Ectodermal cell (in vitro differentiated cells): ENCODE results near the gene PIF1. TPM values are rescaled to one million over a fixed set of nuclear protein-coding genes. Genes with fewer than 3 reads are reported as not detected.
A peak's percentile ranks its signal among the peaks of the same experiment; 100 is the strongest.

Source experiments
- H3K27ac ChIP-seq: 2 replicates; pipeline ENCODE4 v1.7.0; 2013; ENCODE audit warnings: mild to moderate bottlenecking, low read depth, low read length; ENCODE audit not compliant: insufficient read depth, poor library complexity, severe bottlenecking
- H3K27me3 ChIP-seq: 2 replicates; pipeline ENCODE4 v1.7.0; 2013; ENCODE audit warnings: mild to moderate bottlenecking, low read length; ENCODE audit not compliant: insufficient read depth, control insufficient read depth, poor library complexity, severe bottlenecking
- H3K36me3 ChIP-seq: one replicate; pipeline ENCODE4 v1.7.0; 2013; ENCODE audit warnings: low read length; ENCODE audit not compliant: control insufficient read depth, insufficient read depth
- H3K4me1 ChIP-seq: one replicate; pipeline ENCODE4 v1.7.0; 2013; ENCODE audit warnings: low read length; ENCODE audit not compliant: control insufficient read depth, insufficient read depth
- H3K4me3 ChIP-seq: 2 replicates; pipeline ENCODE4 v1.7.0; 2013; ENCODE audit warnings: low read depth, low read length, control low read depth; ENCODE audit not compliant: insufficient read depth
- H3K9me3 ChIP-seq: 2 replicates; pipeline ENCODE4 v1.7.0; 2013; ENCODE audit warnings: mild to moderate bottlenecking, low read length, moderate library complexity; ENCODE audit not compliant: control insufficient read depth
- WGBS, 2 experiments: methylation state at CpG; one replicate each; pipeline ENCODE4 v1.1.7; 2013; ENCODE audit warnings: missing lambda C conversion rate in 2 of 2; 5-methylcytosine and 5-hydroxymethylcytosine counted together
- polyA plus RNA-seq, 4 experiments: library from polyadenylated mRNA; stranded (reverse); fragments of 50-300 nt; gene quantifications; one replicate each; pipeline ENCODE4 v1.2.3, GENCODE V29; 2013

The PIF1 gene
- polyA plus RNA-seq (2013, experiment 1 of 4): 43.3 TPM
- 27.5 TPM for polyA plus RNA-seq (2013, experiment 2 of 4)
- polyA plus RNA-seq (2013, experiment 3 of 4): 34.1 TPM
- polyA plus RNA-seq (2013, experiment 4 of 4): 31.5 TPM

- 3 to 4% methylated on average over 35 of the region's 35 CpGs for WGBS, 2 experiments
- Histone ChIP-seq H3K9me3 (no peaks in the 10 kb centered on the region), H3K36me3 (peaks cover 11% of the 10 kb centered on the region), H3K27ac (peak within 1 kb of the TSS; percentile 77), H3K4me1 (no peaks in the 10 kb centered on the region), H3K4me3 (peak within 1 kb of the TSS; percentile 83), H3K27me3 (peaks cover 14% of the 10 kb centered on the region)
Measured at GRCh38 chr15:64825431-64826294, at the start of gene PIF1. PIF1 (minus strand) TSS chr15:64825647; CDS start chr15:64824335, 1,312 bp downstream.

- no peaks in the 10 kb centered on the region for H3K36me3 ChIP-seq
- H3K27ac ChIP-seq: no peak overlapping the region
- no peaks in the 10 kb centered on the region for H3K9me3 ChIP-seq
- H3K4me3 ChIP-seq: no peak overlapping the region
- no peaks in the 10 kb centered on the region for H3K27me3 ChIP-seq
- H3K4me1 ChIP-seq: peaks cover 22% of the 10 kb centered on the region
- 90% methylated on average over 9 of the region's 9 CpGs for WGBS, 2 experiments
Measured at GRCh38 chr15:64870353-64870752, 44.9 kb upstream of the PIF1 start.

- Histone ChIP-seq H3K4me3 (no peak overlapping the region), H3K27me3 (no peaks in the 10 kb centered on the region), H3K36me3 (no peaks in the 10 kb centered on the region), H3K9me3 (no peaks in the 10 kb centered on the region), H3K27ac (no peak overlapping the region), H3K4me1 (peaks cover 14% of the 10 kb centered on the region)
Measured at GRCh38 chr15:64869501-64869900, 44.1 kb upstream of the PIF1 start.

- 61% methylated on average over 6 of the region's 6 CpGs for WGBS, 2 experiments
- Histone ChIP-seq H3K27me3 (no peaks in the 10 kb centered on the region), H3K36me3 (no peaks in the 10 kb centered on the region), H3K9me3 (no peaks in the 10 kb centered on the region), H3K4me3 (no peak overlapping the region), H3K27ac (no peak overlapping the region), H3K4me1 (peaks cover 26% of the 10 kb centered on the region)
Measured at GRCh38 chr15:64865998-64866520, 40.6 kb upstream of the PIF1 start.

GRCh38 chr15:64865126-64865997, 39.9 kb upstream of the PIF1 start:
- no peak overlapping the region for H3K27ac ChIP-seq
- no peaks in the 10 kb centered on the region for H3K9me3 ChIP-seq
- H3K4me3 ChIP-seq: no peak overlapping the region
- WGBS, 2 experiments: 95% methylated on average over 12 of the region's 12 CpGs
- peaks cover under 1% of the 10 kb centered on the region for H3K36me3 ChIP-seq
- peaks cover 26% of the 10 kb centered on the region for H3K4me1 ChIP-seq
- H3K27me3 ChIP-seq: no peaks in the 10 kb centered on the region

- WGBS, 2 experiments: 95 to 97% methylated on average over 1 of the region's 1 CpG
- H3K27me3 ChIP-seq: no peaks in the 10 kb centered on the region
- H3K27ac ChIP-seq: no peak overlapping the region
- peaks cover 38% of the 10 kb centered on the region for H3K4me1 ChIP-seq
- peaks cover 4% of the 10 kb centered on the region for H3K36me3 ChIP-seq
- no peaks in the 10 kb centered on the region for H3K9me3 ChIP-seq
- no peak overlapping the region for H3K4me3 ChIP-seq
Measured at GRCh38 chr15:64864068-64864467, 38.6 kb upstream of the PIF1 start.

- Histone ChIP-seq H3K27ac (no peak overlapping the region), H3K4me3 (no peak overlapping the region), H3K4me1 (peaks cover 45% of the 10 kb centered on the region), H3K36me3 (peaks cover 4% of the 10 kb centered on the region), H3K9me3 (no peaks in the 10 kb centered on the region), H3K27me3 (no peaks in the 10 kb centered on the region)
- 89 to 100% methylated on average over 1 of the region's 1 CpG for WGBS, 2 experiments
Measured at GRCh38 chr15:64862408-64862807, 37.0 kb upstream of the PIF1 start.

GRCh38 chr15:64861960-64862359, 36.5 kb upstream of the PIF1 start:
- H3K9me3 ChIP-seq: no peaks in the 10 kb centered on the region
- H3K27me3 ChIP-seq: no peaks in the 10 kb centered on the region
- 55 to 61% methylated on average over 4 of the region's 4 CpGs for WGBS, 2 experiments
- peaks cover 4% of the 10 kb centered on the region for H3K36me3 ChIP-seq
- no peak overlapping the region for H3K27ac ChIP-seq
- peaks cover 49% of the 10 kb centered on the region for H3K4me1 ChIP-seq
- H3K4me3 ChIP-seq: no peak overlapping the region

- Histone ChIP-seq H3K9me3 (no peaks in the 10 kb centered on the region), H3K36me3 (peaks cover 4% of the 10 kb centered on the region), H3K27ac (no peak overlapping the region), H3K4me3 (no peak overlapping the region), H3K27me3 (no peaks in the 10 kb centered on the region), H3K4me1 (peaks cover 49% of the 10 kb centered on the region)
- WGBS, 2 experiments: 93 to 95% methylated on average over 11 of the region's 11 CpGs
Measured at GRCh38 chr15:64861331-64861730, 35.9 kb upstream of the PIF1 start.

GRCh38 chr15:64859226-64859625, 33.8 kb upstream of the PIF1 start:
- no peak overlapping the region for H3K27ac ChIP-seq
- no peaks in the 10 kb centered on the region for H3K27me3 ChIP-seq
- WGBS, 2 experiments: 90 to 98% methylated on average over 2 of the region's 2 CpGs
- no peak overlapping the region for H3K4me3 ChIP-seq
- peaks cover 7% of the 10 kb centered on the region for H3K36me3 ChIP-seq
- peaks cover 47% of the 10 kb centered on the region for H3K4me1 ChIP-seq
- H3K9me3 ChIP-seq: no peaks in the 10 kb centered on the region
